ENCODE measurements around the gene TMEM18.

GRCh38 chr2:649426-650342, 27.5 kb downstream of the TMEM18 start:
- TF ChIP-seq ZNF561 (tag by site-specific recombination; IDR thresholded peaks at IDR 0.05; ENCODE audit: borderline replicate concordance) (no peak), ZNF76 (tag by site-specific recombination; IDR thresholded peaks at IDR 0.05; ENCODE audit: borderline replicate concordance, low read depth) (no peak), ZBTB49 (tag by site-specific recombination; IDR thresholded peaks at IDR 0.05; ENCODE audit: low read depth) (no peak), ZNF24 (tag by site-specific recombination; IDR thresholded peaks at IDR 0.05) (no peak), ZNF354C (tag by site-specific recombination; IDR thresholded peaks at IDR 0.05; ENCODE audit: borderline replicate concordance, low read depth) (no peak), ZNF114 (tag by site-specific recombination; IDR thresholded peaks at IDR 0.05) (no peak), ZNF324 (tag by site-specific recombination; IDR thresholded peaks at IDR 0.05) (no peak), TCF7L2 (IDR thresholded peaks at IDR 0.05; ENCODE audit: borderline replicate concordance, low read depth, low read length) (no peak), KLF10 (tag by site-specific recombination; IDR thresholded peaks at IDR 0.05) (no peak)
- TF ChIP-seq, protein P1, sequence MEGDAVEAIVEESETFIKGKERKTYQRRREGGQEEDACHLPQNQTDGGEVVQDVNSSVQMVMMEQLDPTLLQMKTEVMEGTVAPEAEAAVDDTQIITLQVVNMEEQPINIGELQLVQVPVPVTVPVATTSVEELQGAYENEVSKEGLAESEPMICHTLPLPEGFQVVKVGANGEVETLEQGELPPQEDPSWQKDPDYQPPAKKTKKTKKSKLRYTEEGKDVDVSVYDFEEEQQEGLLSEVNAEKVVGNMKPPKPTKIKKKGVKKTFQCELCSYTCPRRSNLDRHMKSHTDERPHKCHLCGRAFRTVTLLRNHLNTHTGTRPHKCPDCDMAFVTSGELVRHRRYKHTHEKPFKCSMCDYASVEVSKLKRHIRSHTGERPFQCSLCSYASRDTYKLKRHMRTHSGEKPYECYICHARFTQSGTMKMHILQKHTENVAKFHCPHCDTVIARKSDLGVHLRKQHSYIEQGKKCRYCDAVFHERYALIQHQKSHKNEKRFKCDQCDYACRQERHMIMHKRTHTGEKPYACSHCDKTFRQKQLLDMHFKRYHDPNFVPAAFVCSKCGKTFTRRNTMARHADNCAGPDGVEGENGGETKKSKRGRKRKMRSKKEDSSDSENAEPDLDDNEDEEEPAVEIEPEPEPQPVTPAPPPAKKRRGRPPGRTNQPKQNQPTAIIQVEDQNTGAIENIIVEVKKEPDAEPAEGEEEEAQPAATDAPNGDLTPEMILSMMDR (tag by site-specific recombination; IDR thresholded peaks at IDR 0.05), result no peak

All from HEK293 (cell line).